Osteoblast (primary cell): ENCODE data around the gene PLPPR1. TPM values are rescaled to one million over a fixed set of nuclear protein-coding genes. Genes with fewer than 3 reads are reported as not detected.

Experiments
- DNase-seq: peaks from one replicate; pipeline ENCODE4 v3.0.0; 2011; ENCODE audit warnings: low spot score, mixed read lengths; ENCODE audit not compliant: insufficient read length; ENCODE audit errors: missing footprints
- H2AFZ ChIP-seq: 2 replicates; pipeline ENCODE4 v1.6.0; 2011; ENCODE audit warnings: mild to moderate bottlenecking, low read length
- H3K27ac ChIP-seq: 2 replicates; pipeline ENCODE4 v1.5.1; 2011; ENCODE audit warnings: mild to moderate bottlenecking, low read depth, low read length, moderate library complexity
- H3K27me3 ChIP-seq: 2 replicates; pipeline ENCODE4 v1.6.0; 2012; ENCODE audit warnings: mild to moderate bottlenecking, control low read depth, inconsistent platforms, low read length, moderate library complexity; ENCODE audit not compliant: insufficient read depth
- H3K36me3 ChIP-seq: 2 replicates; pipeline ENCODE4 v1.5.1; 2011; ENCODE audit warnings: mild to moderate bottlenecking, low read length, control low read depth, moderate library complexity; ENCODE audit not compliant: insufficient read depth
- H3K4me1 ChIP-seq: 2 replicates; pipeline ENCODE4 v1.5.1; 2011; ENCODE audit warnings: mild to moderate bottlenecking, low read length, control low read depth, moderate library complexity; ENCODE audit not compliant: insufficient read depth
- H3K4me2 ChIP-seq: 2 replicates; pipeline ENCODE4 v1.6.0; 2011; ENCODE audit warnings: mild to moderate bottlenecking, low read length; ENCODE audit not compliant: insufficient read depth
- H3K4me3 ChIP-seq: fragments of 200-600 bp; sonication (generic); 3 replicates; pipeline ENCODE4 v1.5.1; 2012; ENCODE audit warnings: mild to moderate bottlenecking, low read length, inconsistent platforms; ENCODE audit not compliant: insufficient read depth
- H3K79me2 ChIP-seq: 2 replicates; pipeline ENCODE4 v1.6.0; 2012; ENCODE audit warnings: mild to moderate bottlenecking, low read length, control low read depth, inconsistent platforms; ENCODE audit not compliant: insufficient read depth
- H3K9me3 ChIP-seq: 2 replicates; pipeline ENCODE4 v1.5.1; 2011; ENCODE audit warnings: low read depth, low read length, control low read depth
- H4K20me1 ChIP-seq: 2 replicates; pipeline ENCODE4 v1.6.0; 2012; ENCODE audit warnings: mild to moderate bottlenecking, low read length, control low read depth; ENCODE audit not compliant: insufficient read depth
- CTCF ChIP-seq: IDR thresholded peaks from 2 replicates; pipeline ENCODE4 v1.5.1; 2011; ENCODE audit warnings: mild to moderate bottlenecking, low read depth, low read length, moderate library complexity; ENCODE audit errors: extremely low read depth
- total RNA-seq: library from RNA; depleted of rRNA; stranded (reverse); fragments of >200 nt; gene quantifications from 2 replicates; pipeline ENCODE4 v1.2.3, GENCODE V29; 2012

The PLPPR1 gene
- total RNA-seq, 1 donor = not detected

- no peak overlapping the region for H3K4me3 ChIP-seq
- no peak overlapping the region for H3K4me2 ChIP-seq
- no peaks in the 10 kb centered on the region for H3K79me2 ChIP-seq
- H3K36me3 ChIP-seq = no peaks in the 10 kb centered on the region
- H2AFZ ChIP-seq = no peak overlapping the region
- no peaks in the 10 kb centered on the region for H3K27me3 ChIP-seq
- no peaks in the 10 kb centered on the region for H4K20me1 ChIP-seq
- H3K27ac ChIP-seq = no peak overlapping the region
- no peaks in the 10 kb centered on the region for H3K9me3 ChIP-seq
- TF ChIP-seq CTCF = no peak
- DNase-seq = no peak
- no peaks in the 10 kb centered on the region for H3K4me1 ChIP-seq
These were observed 66.2 kb downstream of the PLPPR1 start for GRCh38 chr9:101094686-101095085.

- Histone ChIP-seq H2AFZ (no peak overlapping the region), H3K79me2 (no peaks in the 10 kb centered on the region), H3K27me3 (no peaks in the 10 kb centered on the region), H3K27ac (no peak overlapping the region), H3K4me1 (no peaks in the 10 kb centered on the region), H3K36me3 (no peaks in the 10 kb centered on the region), H4K20me1 (no peaks in the 10 kb centered on the region), H3K4me3 (no peak overlapping the region), H3K4me2 (no peak overlapping the region), H3K9me3 (no peaks in the 10 kb centered on the region)
- no peak for TF ChIP-seq CTCF
- DNase-seq = no peak
These were observed 68.7 kb downstream of the PLPPR1 start for GRCh38 chr9:101097210-101097609.

- Histone ChIP-seq H3K9me3 (no peaks in the 10 kb centered on the region), H3K4me1 (no peaks in the 10 kb centered on the region), H3K27ac (no peak overlapping the region), H3K4me2 (no peak overlapping the region), H4K20me1 (no peaks in the 10 kb centered on the region), H2AFZ (no peak overlapping the region), H3K36me3 (no peaks in the 10 kb centered on the region), H3K27me3 (no peaks in the 10 kb centered on the region), H3K4me3 (no peak overlapping the region), H3K79me2 (no peaks in the 10 kb centered on the region)
- DNase-seq = no peak
- no peak for TF ChIP-seq CTCF
These were observed 69.9 kb downstream of the PLPPR1 start for GRCh38 chr9:101098392-101098791.

- Histone ChIP-seq H3K36me3 (no peaks in the 10 kb centered on the region), H3K4me2 (no peak overlapping the region), H3K4me3 (no peak overlapping the region), H3K27ac (no peak overlapping the region), H4K20me1 (no peaks in the 10 kb centered on the region), H3K9me3 (no peaks in the 10 kb centered on the region), H3K4me1 (no peaks in the 10 kb centered on the region), H3K79me2 (no peaks in the 10 kb centered on the region), H2AFZ (no peak overlapping the region), H3K27me3 (no peaks in the 10 kb centered on the region)
- TF ChIP-seq CTCF = no peak
- no peak for DNase-seq
These were observed 85.8 kb downstream of the PLPPR1 start for GRCh38 chr9:101114317-101114716.
